GM23248 (cell line): ENCODE measurements around the gene WDR88. TPM values are rescaled to one million over a fixed set of nuclear protein-coding genes. Genes with fewer than 3 reads are reported as not detected.

ENCODE experiments used
- DNase-seq: peaks from one replicate; pipeline ENCODE4 v3.0.0-alpha.2; 2015
- H2AFZ ChIP-seq: fragments of 200-600 bp; sonication (generic); 2 replicates; pipeline ENCODE4 v1.6.1; 2016; ENCODE audit warnings: antibody characterized with exemption
- H3F3A ChIP-seq: fragments of 200-600 bp; sonication (generic); 2 replicates; pipeline ENCODE4 v1.6.1; 2016; ENCODE audit warnings: mild to moderate bottlenecking, antibody characterized with exemption, mixed run types; ENCODE audit not compliant: insufficient read depth
- H3K27ac ChIP-seq: fragments of 200-600 bp; sonication (generic); 2 replicates; pipeline ENCODE4 v1.5.1; 2016; ENCODE audit warnings: mild to moderate bottlenecking
- H3K27me3 ChIP-seq: fragments of 200-600 bp; sonication (generic); replicated peaks from 2 replicates; pipeline ENCODE4 v1.6.1; 2016; ENCODE audit warnings: mild to moderate bottlenecking; ENCODE audit not compliant: insufficient read depth
- H3K36me3 ChIP-seq: fragments of 200-600 bp; sonication (generic); 2 replicates; pipeline ENCODE4 v1.6.1; 2016; ENCODE audit warnings: low read depth, mild to moderate bottlenecking
- H3K4me1 ChIP-seq: fragments of 200-600 bp; sonication (generic); 2 replicates; pipeline ENCODE4 v1.6.1; 2016; ENCODE audit warnings: mild to moderate bottlenecking; ENCODE audit not compliant: insufficient read depth
- H3K4me2 ChIP-seq: fragments of 200-600 bp; sonication (generic); one replicate; pipeline ENCODE4 v1.6.1; 2016; ENCODE audit warnings: mild to moderate bottlenecking; ENCODE audit not compliant: unreplicated experiment
- H3K4me3 ChIP-seq: fragments of 200-600 bp; sonication (generic); 2 replicates; pipeline ENCODE4 v1.5.1; 2016; ENCODE audit warnings: mild to moderate bottlenecking
- H3K79me2 ChIP-seq: fragments of 200-600 bp; sonication (generic); 2 replicates; pipeline ENCODE4 v1.6.1; 2016; ENCODE audit warnings: mild to moderate bottlenecking; ENCODE audit not compliant: insufficient read depth
- H3K9ac ChIP-seq: fragments of 200-600 bp; sonication (generic); 2 replicates; pipeline ENCODE4 v1.6.1; 2016; ENCODE audit warnings: mild to moderate bottlenecking
- H3K9me2 ChIP-seq: fragments of 200-600 bp; sonication (generic); 2 replicates; pipeline ENCODE4 v1.6.1; 2016; ENCODE audit warnings: mixed run types, mild to moderate bottlenecking, moderate library complexity; ENCODE audit not compliant: insufficient read depth
- H3K9me3 ChIP-seq: fragments of 200-600 bp; sonication (generic); one replicate; pipeline ENCODE4 v1.6.1; 2017; ENCODE audit warnings: low read depth
- H4K20me1 ChIP-seq: fragments of 200-600 bp; sonication (generic); 2 replicates; pipeline ENCODE4 v1.6.0; 2016; ENCODE audit not compliant: insufficient read depth
- EZH2 ChIP-seq: fragments of 200-600 bp; sonication (generic); IDR thresholded peaks from 2 replicates; pipeline ENCODE4 v1.6.1; 2018; ENCODE audit warnings: antibody characterized with exemption, mild to moderate bottlenecking; ENCODE audit not compliant: insufficient read depth, poor library complexity, severe bottlenecking
- EZH2phosphoT487 ChIP-seq: fragments of 200-600 bp; sonication (generic); IDR thresholded peaks from 2 replicates; pipeline ENCODE4 v1.6.1; 2018; ENCODE audit warnings: antibody characterized with exemption, moderate library complexity, mild to moderate bottlenecking, low read depth; ENCODE audit not compliant: insufficient read depth
- WGBS, 2 experiments: methylation state at CpG; one replicate each; pipeline ENCODE4 v1.1.6; 2015 to 2017; ENCODE audit warnings: low lambda C conversion rate in 2 of 2, low coverage in 1 of 2; ENCODE audit errors: missing lambda C conversion rate in 2 of 2; 5-methylcytosine and 5-hydroxymethylcytosine counted together
- in situ Hi-C: fragments of 300-500 bp; cut with MboI; formaldehyde crosslinking; loops from 2 replicates; pipeline ENCODE4 v1.15.0; 2020
- polyA plus RNA-seq: library from polyadenylated mRNA; unstranded; fragments of >200 nt; fragmentation: Nextera tagmentation; extraction: Ambion mirVana; gene quantifications from 2 replicates; pipeline ENCODE4 v1.2.1, GENCODE V29; 2016
- total RNA-seq: library from RNA; depleted of rRNA; stranded (reverse); fragments of >200 nt; shearing (Covaris generic); gene quantifications from 2 replicates; pipeline ENCODE4 v1.2.3, GENCODE V29; 2014

WDR88 gene
- total and polyA plus RNA-seq, 2 experiments from 2014 or later, result 0.10 TPM; not detected in 1

DNA sequence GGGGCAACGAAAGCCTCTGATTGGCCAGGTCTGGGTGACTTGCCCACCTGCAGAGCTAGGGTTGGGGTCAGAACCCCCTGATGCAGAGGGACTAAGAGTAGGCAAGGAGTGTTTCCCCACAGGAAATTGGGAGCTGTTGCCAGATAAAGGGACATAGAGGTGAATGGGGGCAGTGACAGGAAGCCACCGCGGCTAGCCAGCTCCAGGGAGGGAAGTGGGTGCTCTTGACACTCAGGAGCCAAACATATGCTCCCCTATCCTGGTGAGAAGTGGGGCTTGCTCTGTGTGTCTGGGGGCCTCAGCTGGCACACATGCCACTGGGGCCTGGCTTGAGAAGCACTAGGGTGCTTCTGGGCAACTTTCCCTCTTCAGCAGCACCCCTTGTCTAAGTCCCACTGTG is 26.0 kb downstream of the WDR88 start:
- Histone ChIP-seq H3K36me3 (no peaks in the 10 kb centered on the region), H3K9me3 (no peaks in the 10 kb centered on the region), H2AFZ (no peak overlapping the region), H3K4me3 (no peak overlapping the region), H3K4me1 (no peaks in the 10 kb centered on the region), H3K9ac (no peak overlapping the region), H3K9me2 (no peaks in the 10 kb centered on the region), H3K79me2 (no peaks in the 10 kb centered on the region), H3K27me3 (no peaks in the 10 kb centered on the region), H3K27ac (no peak overlapping the region), H3K4me2 (no peak overlapping the region), H3F3A (no peaks in the 10 kb centered on the region), H4K20me1 (no peaks in the 10 kb centered on the region)
- DNase-seq, result no peak
- TF ChIP-seq EZH2phosphoT487 (no peak), EZH2 (no peak)
- 97 to 98% methylated on average over 3 of the region's 3 CpGs for WGBS, 2 experiments
- in situ Hi-C loops, result no loop called here

DNA sequence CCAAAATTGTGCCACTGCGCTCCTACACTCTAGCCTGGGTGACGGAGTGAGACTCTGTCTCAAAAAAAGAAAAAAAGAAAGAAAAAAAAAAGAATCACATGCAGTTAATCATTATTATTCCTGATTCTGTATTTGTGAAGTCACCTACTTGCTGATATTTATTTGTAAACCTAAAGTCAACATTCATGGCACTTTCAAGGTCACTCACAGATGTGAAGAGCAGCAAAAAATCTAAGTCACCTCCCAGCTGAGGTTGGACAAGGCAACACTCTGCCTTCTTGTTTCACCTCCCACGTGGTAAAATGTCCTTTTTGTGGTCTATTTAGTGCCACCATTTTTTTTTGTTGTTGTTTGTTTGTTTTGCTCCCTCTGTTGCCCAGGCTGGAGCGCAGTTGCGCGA is 26.5 kb downstream of the WDR88 start:
- Histone ChIP-seq H3K4me2 (no peak overlapping the region), H3K9me3 (no peaks in the 10 kb centered on the region), H3K9me2 (no peaks in the 10 kb centered on the region), H3K79me2 (no peaks in the 10 kb centered on the region), H2AFZ (no peak overlapping the region), H3K27ac (no peak overlapping the region), H3K4me3 (no peak overlapping the region), H3K27me3 (no peaks in the 10 kb centered on the region), H3K36me3 (no peaks in the 10 kb centered on the region), H4K20me1 (no peaks in the 10 kb centered on the region), H3F3A (no peaks in the 10 kb centered on the region), H3K4me1 (no peaks in the 10 kb centered on the region), H3K9ac (no peak overlapping the region)
- DNase-seq, result no peak
- WGBS, 2 experiments, result 85% methylated on average over 6 of the region's 6 CpGs
- in situ Hi-C loops, result no loop called here
- TF ChIP-seq EZH2, result no peak
- TF ChIP-seq EZH2phosphoT487, result no peak

DNA sequence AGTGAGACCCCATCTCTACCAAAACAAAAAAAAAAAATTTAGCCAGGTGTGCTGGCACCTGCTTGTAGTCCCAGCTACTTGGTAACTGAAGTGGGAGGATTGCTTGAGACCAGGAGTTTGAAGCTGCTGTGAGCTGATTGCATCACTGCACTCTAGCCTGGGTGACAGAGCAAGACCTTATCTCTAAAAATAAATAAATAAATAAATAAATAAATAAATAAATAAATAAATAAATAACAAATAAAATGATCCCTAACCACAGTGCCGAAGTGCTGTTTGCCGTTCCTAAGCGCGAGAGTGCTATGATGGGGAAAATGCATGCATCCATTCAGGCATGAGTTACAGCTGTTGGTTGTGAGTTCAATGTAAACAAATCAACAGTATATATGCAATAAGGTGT is 27.2 kb downstream of the WDR88 start:
- H3K4me2 ChIP-seq, result no peak overlapping the region
- H3K4me1 ChIP-seq, result no peaks in the 10 kb centered on the region
- H3K9me3 ChIP-seq, result no peaks in the 10 kb centered on the region
- no peak overlapping the region for H3K9ac ChIP-seq
- no peaks in the 10 kb centered on the region for H3K36me3 ChIP-seq
- no peaks in the 10 kb centered on the region for H3F3A ChIP-seq
- H3K79me2 ChIP-seq, result no peaks in the 10 kb centered on the region
- TF ChIP-seq EZH2phosphoT487, result no peak
- TF ChIP-seq EZH2, result no peak
- DNase-seq, result no peak
- no peak overlapping the region for H2AFZ ChIP-seq
- H3K9me2 ChIP-seq, result no peaks in the 10 kb centered on the region
- no peak overlapping the region for H3K4me3 ChIP-seq
- no peak overlapping the region for H3K27ac ChIP-seq
- no peaks in the 10 kb centered on the region for H3K27me3 ChIP-seq
- 95 to 97% methylated on average over 4 of the region's 4 CpGs for WGBS, 2 experiments
- in situ Hi-C loops, result no loop called here
- H4K20me1 ChIP-seq, result no peaks in the 10 kb centered on the region

DNA sequence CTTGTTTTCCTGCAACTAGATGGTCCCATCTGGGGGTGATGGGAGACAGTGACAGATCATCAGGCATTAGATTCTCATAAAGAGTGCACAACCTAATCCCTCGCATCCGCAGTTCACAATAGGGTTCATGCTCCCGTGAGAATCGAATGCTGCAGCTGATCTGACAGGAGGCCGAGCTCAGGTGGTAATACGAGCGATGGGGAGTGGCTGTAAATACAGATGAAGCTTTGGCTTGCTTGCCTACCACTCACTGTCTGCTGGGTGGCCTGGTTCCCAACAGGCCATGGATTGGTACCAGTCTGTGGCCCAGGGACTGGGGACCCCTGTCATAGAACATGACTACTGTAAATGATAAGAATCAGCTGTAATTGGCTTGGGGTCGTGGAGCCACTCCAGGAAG is 28.0 kb downstream of the WDR88 start:
- no peaks in the 10 kb centered on the region for H3K79me2 ChIP-seq
- no peak overlapping the region for H2AFZ ChIP-seq
- no peak overlapping the region for H3K4me2 ChIP-seq
- no peaks in the 10 kb centered on the region for H3F3A ChIP-seq
- H3K4me1 ChIP-seq, result no peaks in the 10 kb centered on the region
- H3K9me3 ChIP-seq, result no peaks in the 10 kb centered on the region
- no peak overlapping the region for H3K9ac ChIP-seq
- H3K4me3 ChIP-seq, result no peak overlapping the region
- H3K27ac ChIP-seq, result no peak overlapping the region
- DNase-seq, result no peak
- no peaks in the 10 kb centered on the region for H3K36me3 ChIP-seq
- 93 to 94% methylated on average over 8 of the region's 8 CpGs for WGBS, 2 experiments
- TF ChIP-seq EZH2phosphoT487, result no peak
- no peak for TF ChIP-seq EZH2
- H4K20me1 ChIP-seq, result no peaks in the 10 kb centered on the region
- H3K27me3 ChIP-seq, result no peaks in the 10 kb centered on the region
- in situ Hi-C loops, result no loop called here
- no peaks in the 10 kb centered on the region for H3K9me2 ChIP-seq

DNA sequence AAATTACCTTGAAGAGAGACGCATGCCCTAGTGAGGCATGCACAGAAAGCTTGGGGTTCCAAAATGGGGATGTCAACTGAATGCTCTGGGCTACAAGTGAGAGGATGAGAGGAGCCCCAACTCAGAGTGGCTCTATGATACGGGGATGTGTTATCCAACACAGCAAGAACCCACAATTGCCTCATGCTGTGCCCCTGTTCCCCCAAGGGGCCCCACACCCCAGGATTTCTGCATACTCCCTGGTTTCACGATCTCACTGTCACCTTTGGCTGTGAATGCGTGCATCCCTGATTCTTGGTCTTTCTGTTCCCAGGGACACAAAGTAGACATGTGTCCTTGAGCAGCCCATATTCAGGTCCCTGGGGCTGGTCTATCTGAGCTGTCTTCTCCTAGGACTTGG is 29.3 kb downstream of the WDR88 start:
- no peaks in the 10 kb centered on the region for H3K36me3 ChIP-seq

More for the DNA sequence above, 29.3 kb downstream of the WDR88 start:
- H3K79me2 ChIP-seq, result no peaks in the 10 kb centered on the region
- no peaks in the 10 kb centered on the region for H4K20me1 ChIP-seq
- H3F3A ChIP-seq, result no peaks in the 10 kb centered on the region
- TF ChIP-seq EZH2 (no peak), EZH2phosphoT487 (no peak)
- in situ Hi-C loops, result no loop called here
- no peak overlapping the region for H2AFZ ChIP-seq
- no peak overlapping the region for H3K4me3 ChIP-seq
- no peak overlapping the region for H3K4me2 ChIP-seq
- WGBS, 2 experiments, result 61 to 79% methylated on average over 4 of the region's 4 CpGs
- H3K9ac ChIP-seq, result no peak overlapping the region
- no peaks in the 10 kb centered on the region for H3K9me3 ChIP-seq
- no peaks in the 10 kb centered on the region for H3K4me1 ChIP-seq
- H3K9me2 ChIP-seq, result no peaks in the 10 kb centered on the region
- H3K27me3 ChIP-seq, result no peaks in the 10 kb centered on the region
- no peak for DNase-seq
- H3K27ac ChIP-seq, result no peak overlapping the region
